Progenitor cell of endocrine pancreas (in vitro differentiated cells): ENCODE results near the gene RPP14. TPM values are rescaled to one million over a fixed set of nuclear protein-coding genes. Genes with fewer than 3 reads are reported as not detected.
A peak's percentile ranks its signal among the peaks of the same experiment; 100 is the strongest.

Experiments
- DNase-seq: peaks from one replicate; pipeline ENCODE4 v3.0.0; 2021; ENCODE audit warnings: low spot score; ENCODE audit not compliant: unreplicated experiment
- H3K27ac Mint-ChIP-seq: 2 replicates; pipeline ENCODE4 v1.8.0; 2021; ENCODE audit warnings: mild to moderate bottlenecking, moderate library complexity, mixed read lengths
- H3K27me3 Mint-ChIP-seq: 2 replicates; pipeline ENCODE4 v1.8.0; 2021; ENCODE audit warnings: mixed read lengths
- H3K36me3 Mint-ChIP-seq: 2 replicates; pipeline ENCODE4 v1.8.0; 2022; ENCODE audit warnings: mixed read lengths; ENCODE audit not compliant: insufficient read depth
- H3K4me1 Mint-ChIP-seq: 2 replicates; pipeline ENCODE4 v1.8.0; 2021; ENCODE audit warnings: low read depth, mixed read lengths
- H3K4me3 Mint-ChIP-seq: 2 replicates; pipeline ENCODE4 v1.8.0; 2021; ENCODE audit warnings: low read depth, mild to moderate bottlenecking, moderate library complexity, mixed read lengths
- H3K9me3 Mint-ChIP-seq: 2 replicates; pipeline ENCODE4 v1.8.0; 2021; ENCODE audit warnings: low read depth, mixed read lengths
- total RNA-seq: library from RNA; stranded (reverse); gene quantifications from 2 replicates; pipeline ENCODE4 v1.2.1, GENCODE V29; 2021
- TF ChIP-seq, protein P1 (sequence below): fragments of 200-600 bp; sonication (generic); IDR thresholded peaks from one replicate; pipeline ENCODE4 v1.5.0; 2021; ENCODE audit warnings: antibody characterized with exemption, mild to moderate bottlenecking; ENCODE audit not compliant: unreplicated experiment

The RPP14 gene
- total RNA-seq, 1 donor from 2014 or later = 26.0 TPM

DNA sequence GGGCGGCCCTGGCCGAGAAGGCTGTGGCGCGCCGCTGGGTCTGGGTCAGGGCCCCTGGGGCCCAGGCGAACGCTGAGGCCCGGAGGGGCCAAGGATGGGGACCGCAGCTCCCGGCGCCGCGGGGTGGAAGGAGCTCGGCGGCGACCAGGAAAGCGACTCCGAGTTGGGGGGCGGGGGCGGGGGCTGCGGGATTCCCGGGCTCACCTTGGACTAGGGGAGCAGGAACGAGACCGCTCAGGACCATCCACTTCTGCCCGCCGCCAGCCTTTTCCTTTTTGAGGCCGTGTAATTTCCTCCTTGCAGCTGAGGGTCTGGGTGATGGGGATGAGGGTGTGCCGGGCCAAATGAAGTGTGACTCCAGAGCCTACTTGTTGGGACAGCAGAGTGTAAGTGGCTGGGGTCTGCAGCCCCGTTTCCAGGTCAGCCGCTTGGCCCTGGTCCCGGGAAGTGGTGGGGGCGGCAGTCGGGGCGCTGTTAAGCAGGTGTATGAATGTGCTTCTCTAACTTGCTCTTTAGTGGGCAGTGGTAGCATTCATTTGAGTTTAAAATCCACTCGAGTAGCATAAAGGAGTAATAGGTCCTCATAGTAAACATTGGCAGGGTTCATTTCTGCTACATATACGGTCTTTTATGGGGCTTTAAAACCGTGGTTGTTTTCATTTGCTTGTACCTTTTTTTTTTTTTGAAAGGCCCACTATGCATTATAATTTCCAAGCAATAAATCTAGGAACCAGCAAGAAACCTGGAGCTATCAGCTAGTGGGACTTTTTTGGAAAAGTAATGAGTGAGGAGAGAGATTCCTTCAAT is 27.4 kb downstream of the RPP14 start:
- TF ChIP-seq, protein P1, sequence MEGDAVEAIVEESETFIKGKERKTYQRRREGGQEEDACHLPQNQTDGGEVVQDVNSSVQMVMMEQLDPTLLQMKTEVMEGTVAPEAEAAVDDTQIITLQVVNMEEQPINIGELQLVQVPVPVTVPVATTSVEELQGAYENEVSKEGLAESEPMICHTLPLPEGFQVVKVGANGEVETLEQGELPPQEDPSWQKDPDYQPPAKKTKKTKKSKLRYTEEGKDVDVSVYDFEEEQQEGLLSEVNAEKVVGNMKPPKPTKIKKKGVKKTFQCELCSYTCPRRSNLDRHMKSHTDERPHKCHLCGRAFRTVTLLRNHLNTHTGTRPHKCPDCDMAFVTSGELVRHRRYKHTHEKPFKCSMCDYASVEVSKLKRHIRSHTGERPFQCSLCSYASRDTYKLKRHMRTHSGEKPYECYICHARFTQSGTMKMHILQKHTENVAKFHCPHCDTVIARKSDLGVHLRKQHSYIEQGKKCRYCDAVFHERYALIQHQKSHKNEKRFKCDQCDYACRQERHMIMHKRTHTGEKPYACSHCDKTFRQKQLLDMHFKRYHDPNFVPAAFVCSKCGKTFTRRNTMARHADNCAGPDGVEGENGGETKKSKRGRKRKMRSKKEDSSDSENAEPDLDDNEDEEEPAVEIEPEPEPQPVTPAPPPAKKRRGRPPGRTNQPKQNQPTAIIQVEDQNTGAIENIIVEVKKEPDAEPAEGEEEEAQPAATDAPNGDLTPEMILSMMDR = no peak
- no peaks in the 10 kb centered on the region for H3K36me3 Mint-ChIP-seq
- H3K27me3 Mint-ChIP-seq = peaks cover 11% of the 10 kb centered on the region
- H3K4me1 Mint-ChIP-seq = peaks cover 11% of the 10 kb centered on the region
- H3K27ac Mint-ChIP-seq = peak overlapping the region; percentile 86
- H3K4me3 Mint-ChIP-seq = peak overlapping the region; percentile 94
- no peak for DNase-seq
- H3K9me3 Mint-ChIP-seq = no peaks in the 10 kb centered on the region

DNA sequence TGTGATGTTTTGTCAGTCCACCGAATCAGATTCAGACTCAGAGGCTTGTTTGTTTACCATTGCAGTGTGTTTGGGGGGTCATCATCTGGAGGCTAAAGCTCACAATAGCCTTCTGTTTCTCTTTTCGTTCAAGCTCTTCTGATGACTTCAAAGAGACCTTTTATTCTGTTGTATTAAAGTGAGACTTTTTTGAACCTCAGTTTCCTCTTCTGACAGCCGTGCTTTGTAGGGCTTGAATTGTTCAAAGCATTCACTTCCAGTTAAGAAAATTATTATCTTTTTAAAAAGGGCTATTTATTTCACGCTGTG is 27.9 kb downstream of the RPP14 start:
- H3K27me3 Mint-ChIP-seq = peaks cover 9% of the 10 kb centered on the region
- TF ChIP-seq, protein P1 = no peak
- H3K4me3 Mint-ChIP-seq = peak overlapping the region; percentile 94
- peaks cover 11% of the 10 kb centered on the region for H3K4me1 Mint-ChIP-seq
- H3K27ac Mint-ChIP-seq = no peak overlapping the region
- no peak for DNase-seq
- no peaks in the 10 kb centered on the region for H3K9me3 Mint-ChIP-seq
- peaks cover 1% of the 10 kb centered on the region for H3K36me3 Mint-ChIP-seq

DNA sequence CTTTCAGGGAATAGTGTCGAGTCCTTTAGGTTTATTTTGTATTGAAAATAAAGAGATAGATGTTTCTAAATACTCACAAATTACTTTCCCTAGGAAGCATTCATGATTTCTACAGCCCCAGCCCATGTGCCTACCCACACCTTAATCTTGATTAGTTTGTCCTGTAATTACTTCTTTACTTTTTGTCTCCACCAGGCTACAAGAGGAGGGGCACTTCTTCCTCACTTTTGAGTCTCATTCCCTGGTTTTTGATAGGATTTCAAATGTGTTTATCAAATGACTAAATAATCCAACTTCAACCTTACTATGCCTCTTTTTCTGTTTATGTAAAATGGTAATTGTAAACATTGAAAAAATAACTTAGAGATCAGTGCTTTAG is 28.4 kb downstream of the RPP14 start:
- Mint-ChIP-seq H3K27ac (peak overlapping the region; percentile 3), H3K4me1 (peaks cover 11% of the 10 kb centered on the region), H3K36me3 (peaks cover 2% of the 10 kb centered on the region), H3K4me3 (no peak overlapping the region), H3K9me3 (no peaks in the 10 kb centered on the region), H3K27me3 (peaks cover 9% of the 10 kb centered on the region)
- DNase-seq = no peak
- TF ChIP-seq, protein P1 = no peak

DNA sequence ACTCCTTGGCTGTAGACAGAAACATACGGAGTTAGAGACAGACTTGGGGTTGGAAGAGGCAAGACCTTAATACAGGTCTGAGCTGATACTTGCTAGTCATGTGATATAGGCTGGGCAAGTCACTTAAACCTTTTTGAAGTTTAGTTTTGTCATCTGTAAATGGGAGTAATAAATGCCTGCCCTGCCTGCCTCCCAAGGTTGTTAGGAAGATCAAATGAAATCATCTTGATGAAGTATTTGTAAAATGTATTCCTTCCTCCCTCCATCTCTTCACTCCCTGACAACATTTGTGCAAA is 29.6 kb downstream of the RPP14 start:
- Mint-ChIP-seq H3K27me3 (peaks cover 9% of the 10 kb centered on the region), H3K4me3 (no peak overlapping the region), H3K27ac (no peak overlapping the region), H3K4me1 (peaks cover 11% of the 10 kb centered on the region), H3K9me3 (no peaks in the 10 kb centered on the region), H3K36me3 (peaks cover 2% of the 10 kb centered on the region)
- TF ChIP-seq, protein P1 = no peak
- no peak for DNase-seq

DNA sequence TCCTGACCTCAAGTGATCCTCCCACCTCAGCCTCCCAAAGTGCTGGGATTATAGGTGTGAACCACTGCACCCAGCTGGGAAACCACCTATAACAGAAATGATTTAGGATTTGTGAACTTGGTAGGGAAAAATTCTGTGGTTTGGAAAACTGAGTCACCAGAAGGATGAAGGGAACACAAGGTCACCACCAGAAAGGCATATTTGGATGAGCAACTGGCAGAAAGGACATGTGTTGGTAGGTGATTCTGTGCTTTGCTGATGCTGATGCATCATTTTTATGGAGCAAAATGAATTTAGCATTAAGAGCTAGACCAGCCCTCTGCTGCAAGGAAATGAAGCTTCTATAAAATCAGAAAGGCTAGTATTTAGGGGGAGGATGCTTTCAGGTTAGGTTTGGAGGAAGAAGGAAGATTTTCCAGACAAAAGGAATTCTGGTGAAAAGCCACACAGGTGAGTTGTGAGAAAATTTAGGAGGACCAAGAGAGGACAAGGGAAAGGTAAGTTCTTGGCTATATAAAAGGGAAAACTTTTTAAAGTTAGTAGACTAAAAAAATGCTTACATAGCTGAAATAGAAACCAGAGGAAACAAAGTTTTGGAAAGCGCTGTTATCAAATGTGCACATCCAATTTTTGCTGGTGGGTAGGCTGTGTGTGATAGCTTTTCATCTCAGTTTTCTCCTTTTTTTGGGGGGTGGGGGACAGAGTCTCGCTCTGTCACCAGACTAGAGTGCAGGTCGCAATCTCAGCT is 30.3 kb downstream of the RPP14 start:
- no peak overlapping the region for H3K27ac Mint-ChIP-seq
- peaks cover 6% of the 10 kb centered on the region for H3K36me3 Mint-ChIP-seq
- peaks cover 4% of the 10 kb centered on the region for H3K27me3 Mint-ChIP-seq
- TF ChIP-seq, protein P1 = no peak
- no peaks in the 10 kb centered on the region for H3K9me3 Mint-ChIP-seq
- no peak for DNase-seq
- H3K4me1 Mint-ChIP-seq = peaks cover 11% of the 10 kb centered on the region
- H3K4me3 Mint-ChIP-seq = no peak overlapping the region
